Myocyte (in vitro differentiated cells): ENCODE data around the gene FAM241A. TPM values are rescaled to one million over a fixed set of nuclear protein-coding genes. Genes with fewer than 3 reads are reported as not detected.
"Not testable (repeated sequence)": the region's sequence is repeated elsewhere in the genome, so short reads cannot be mapped to it uniquely, and the experiment has no call there.

Source experiments
- DNase-seq: peaks from one replicate; pipeline ENCODE4 v3.0.0-alpha.2; 2012; ENCODE audit warnings: low read depth
- total RNA-seq: library from RNA; depleted of rRNA; stranded (reverse); fragments of >200 nt; gene quantifications from 2 replicates; pipeline ENCODE4 v1.2.3, GENCODE V29; 2014

FAM241A gene
- total RNA-seq, 1 donor from 2014 or later = 1.0 TPM

DNA sequence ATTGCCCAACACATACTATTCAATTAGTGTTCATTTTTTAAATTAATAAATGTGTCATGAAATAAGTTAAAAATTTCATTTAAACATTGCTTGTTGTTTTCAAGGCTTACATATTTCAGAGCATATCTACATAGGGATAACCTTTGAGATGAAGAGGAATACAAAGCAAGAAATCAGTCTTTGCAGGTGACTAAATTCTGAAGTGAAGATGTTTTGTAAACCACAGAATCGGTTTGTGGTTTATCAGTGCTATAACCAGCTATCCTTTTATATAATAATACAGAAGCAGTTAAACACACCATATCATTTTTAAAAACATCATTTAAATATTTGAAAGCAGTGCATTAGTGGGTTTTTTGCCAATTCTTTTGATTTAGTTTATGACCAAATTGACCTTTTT is 26.9 kb downstream of the FAM241A start:
- DNase-seq = no peak

DNA sequence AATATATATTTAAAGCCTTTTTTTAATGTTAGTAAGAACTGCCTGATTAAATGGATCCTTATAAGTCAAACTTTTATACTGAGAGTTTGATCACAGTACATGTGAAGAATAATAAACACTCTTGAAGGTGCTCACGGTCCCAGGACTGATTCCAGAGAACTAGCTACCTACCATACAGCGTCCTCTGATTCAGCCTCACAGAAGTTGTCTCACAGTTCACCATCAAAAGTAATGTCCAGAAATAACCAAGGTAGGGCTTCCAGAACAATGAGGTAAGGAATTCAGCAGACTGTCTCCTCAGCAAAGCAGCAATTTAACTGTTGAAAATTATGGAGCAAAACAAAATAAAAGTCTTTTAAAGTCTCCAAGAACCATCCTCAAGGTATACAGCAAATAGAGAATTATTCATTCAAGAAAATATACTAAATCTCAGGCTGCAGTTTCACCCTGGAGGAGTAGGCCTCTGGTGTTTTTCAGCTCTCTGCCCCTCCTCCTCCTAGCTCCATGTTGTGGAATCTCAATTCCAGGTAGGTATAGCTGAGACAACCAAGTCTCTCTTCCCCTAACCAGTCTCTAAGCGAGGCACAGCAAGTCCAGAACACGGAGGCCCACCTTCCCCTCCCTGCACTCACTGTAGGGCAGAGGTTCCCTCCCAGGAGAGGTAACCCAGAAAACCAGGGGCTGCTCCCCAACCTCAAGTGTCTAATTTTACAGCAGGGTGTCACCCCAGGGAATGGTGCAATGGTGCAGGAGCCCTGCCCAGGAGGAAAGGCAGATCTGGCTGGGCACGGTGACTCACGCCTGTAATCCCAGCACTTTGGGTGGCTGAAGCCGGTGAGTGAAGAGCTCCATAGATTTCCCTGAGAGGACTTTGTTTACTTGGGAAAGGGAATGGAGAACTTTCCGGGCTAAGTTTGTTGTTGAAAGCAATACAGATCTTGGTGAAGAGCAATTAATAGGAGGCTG is 28.6 kb downstream of the FAM241A start:
- DNase-seq = peak; percentile 25

DNA sequence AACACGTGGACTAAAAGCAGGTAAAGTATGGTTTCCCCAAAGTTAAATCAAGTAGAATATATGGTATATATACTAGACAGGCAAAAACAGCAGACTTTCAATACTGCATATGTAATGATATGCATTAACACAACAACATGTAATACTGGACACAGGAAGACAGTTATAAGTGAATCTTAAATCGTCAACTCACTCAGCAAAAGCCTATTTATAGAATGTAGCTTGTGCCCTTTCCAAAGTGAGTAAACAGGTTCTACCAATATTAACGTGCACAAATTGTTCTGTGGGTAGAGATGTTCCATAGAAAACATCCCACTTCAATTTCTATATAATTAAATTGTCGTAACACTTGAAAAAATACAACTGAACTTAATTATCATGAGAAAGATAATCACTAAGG is 30.6 kb downstream of the FAM241A start:
- no peak for DNase-seq

DNA sequence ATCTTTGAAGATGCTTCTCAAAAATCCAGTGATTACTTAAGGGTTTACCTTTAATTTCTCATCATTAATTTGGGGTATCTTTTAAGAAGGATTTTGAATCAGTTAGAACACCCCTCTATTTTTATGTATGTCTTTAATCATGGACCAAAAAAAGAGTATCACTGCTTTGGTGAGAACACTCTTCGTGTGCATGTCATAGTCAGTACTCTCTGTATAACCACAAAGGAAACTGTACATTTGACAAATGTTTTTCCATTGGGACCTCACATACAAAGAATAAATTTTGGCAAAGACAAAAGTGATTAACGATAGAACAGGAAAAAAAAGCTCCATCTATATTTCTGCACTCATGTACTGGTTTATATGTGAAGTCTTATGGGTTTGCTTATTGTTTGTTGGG is 31.3 kb downstream of the FAM241A start:
- DNase-seq = no peak

DNA sequence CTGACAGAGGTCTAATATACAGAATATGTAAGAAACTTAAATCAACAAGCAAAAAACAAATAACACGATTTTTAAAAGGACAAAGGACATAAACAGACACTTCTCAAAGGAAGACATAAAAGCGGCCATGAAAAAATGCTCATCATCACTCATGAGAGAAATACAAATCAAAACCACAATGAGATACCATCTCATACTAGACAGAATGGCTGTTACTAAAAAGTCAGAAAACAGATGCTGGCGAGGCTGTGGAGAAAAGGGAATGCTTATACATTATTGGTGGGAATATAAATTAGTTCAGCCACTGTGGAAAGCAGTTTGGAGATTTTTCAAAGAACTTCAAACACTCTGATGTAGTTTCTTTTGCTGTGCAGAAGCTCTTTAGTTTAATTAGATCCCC is 33.5 kb downstream of the FAM241A start:
- DNase-seq = not testable (repeated sequence)

DNA sequence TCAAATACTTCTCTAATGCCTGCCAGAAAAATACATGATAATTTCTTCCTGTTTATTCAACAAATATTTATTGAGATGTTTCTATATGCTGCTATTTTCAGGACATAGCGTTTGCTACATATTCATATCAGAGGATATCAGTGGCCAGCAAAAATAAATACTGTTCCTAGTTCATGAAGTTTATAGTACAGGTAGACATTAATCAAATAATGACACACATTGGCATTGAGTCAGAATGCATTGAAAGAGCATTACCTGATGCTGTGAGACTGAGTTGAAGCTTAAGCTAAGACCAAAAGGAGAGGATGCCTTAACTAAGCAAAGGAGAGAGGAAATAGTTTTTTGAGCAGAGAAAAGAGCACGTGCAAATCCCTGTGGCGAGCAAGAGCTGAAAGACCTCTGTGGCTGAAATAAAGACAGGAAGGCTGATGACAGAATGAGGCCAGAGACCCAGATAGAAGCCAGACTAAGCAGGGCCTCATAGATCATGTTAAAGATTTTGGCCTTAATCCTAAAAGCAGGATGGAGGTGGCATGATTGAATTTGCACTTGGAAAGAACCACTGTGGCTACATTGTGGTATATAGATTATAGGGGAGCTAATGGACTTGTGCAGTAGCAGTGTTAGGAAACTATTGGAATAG is 36.2 kb downstream of the FAM241A start:
- DNase-seq = no peak

DNA sequence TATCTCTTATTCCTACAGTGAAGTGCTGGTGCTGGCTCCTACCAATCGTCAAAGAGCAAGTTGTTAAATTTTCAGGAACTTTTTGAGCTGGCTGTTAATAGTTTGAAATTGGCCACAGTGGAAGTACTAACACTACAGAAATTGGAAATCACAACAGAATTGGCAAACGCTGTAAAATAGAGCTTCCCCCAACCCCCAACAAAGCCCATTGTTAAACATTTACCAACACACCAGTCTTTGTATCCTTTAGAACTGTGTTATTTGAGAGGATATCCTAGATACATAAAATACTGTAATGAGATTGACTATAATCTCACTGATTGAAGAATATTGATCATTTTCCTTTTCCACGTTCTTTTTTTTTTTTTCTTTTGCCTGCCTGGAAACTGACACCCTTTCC is 37.4 kb downstream of the FAM241A start:
- DNase-seq = no peak

DNA sequence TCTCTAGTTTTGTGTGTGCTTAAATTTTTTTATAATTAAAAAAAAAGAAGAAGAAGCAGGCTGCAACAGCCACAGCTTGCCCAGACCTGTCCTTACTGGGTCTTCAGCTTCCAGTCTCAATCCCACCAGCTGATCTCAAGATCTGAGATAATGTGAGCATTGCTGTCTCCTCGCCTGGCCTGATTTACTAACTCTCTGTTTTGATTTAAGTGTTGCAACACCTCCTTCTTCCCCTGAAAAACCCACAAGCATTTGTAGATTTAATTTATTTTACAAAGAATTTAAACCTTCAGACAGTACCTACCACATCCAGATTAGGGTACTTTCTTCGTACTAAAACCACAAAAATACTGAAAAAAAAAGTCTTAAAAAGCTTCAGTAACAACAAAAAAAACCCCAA is 38.0 kb downstream of the FAM241A start:
- DNase-seq = no peak

DNA sequence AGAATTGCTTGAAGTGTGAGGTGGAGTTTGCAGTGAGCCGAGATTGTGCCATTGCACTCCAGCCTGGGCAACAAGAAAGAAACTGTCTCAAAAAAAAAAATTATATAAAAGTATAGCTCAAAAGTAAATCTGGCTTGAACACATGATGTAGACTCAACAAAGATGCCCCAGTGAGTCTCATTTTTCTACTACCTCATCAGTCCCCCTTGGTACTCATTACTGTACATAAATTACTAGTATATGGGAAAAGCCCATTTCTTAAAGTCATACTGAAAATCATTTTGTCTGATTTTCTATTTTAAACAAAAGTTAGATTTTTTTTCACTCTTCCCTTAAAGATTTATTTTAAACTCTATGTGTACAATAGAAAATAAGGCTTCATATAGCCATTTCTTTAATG is 39.2 kb downstream of the FAM241A start:
- DNase-seq = no peak

DNA sequence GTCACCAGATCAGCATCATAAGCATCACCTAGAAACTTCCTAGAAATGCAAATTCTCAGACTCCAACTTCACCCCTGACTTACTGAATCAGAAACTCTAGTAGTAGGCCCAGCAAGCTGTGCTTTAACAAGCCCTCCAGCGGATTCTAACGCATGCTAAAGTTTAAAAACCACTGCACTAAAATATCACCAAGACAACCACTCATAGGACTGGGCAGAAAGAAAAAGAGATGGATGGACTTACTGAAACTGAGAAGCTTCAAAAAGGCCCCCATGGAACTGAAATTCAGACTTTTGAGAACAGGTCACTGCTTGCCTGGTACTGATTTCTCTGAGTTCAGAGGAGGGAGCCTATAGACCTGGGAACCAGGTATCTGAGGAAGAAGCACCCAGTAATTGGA is 40.1 kb downstream of the FAM241A start:
- DNase-seq = no peak

DNA sequence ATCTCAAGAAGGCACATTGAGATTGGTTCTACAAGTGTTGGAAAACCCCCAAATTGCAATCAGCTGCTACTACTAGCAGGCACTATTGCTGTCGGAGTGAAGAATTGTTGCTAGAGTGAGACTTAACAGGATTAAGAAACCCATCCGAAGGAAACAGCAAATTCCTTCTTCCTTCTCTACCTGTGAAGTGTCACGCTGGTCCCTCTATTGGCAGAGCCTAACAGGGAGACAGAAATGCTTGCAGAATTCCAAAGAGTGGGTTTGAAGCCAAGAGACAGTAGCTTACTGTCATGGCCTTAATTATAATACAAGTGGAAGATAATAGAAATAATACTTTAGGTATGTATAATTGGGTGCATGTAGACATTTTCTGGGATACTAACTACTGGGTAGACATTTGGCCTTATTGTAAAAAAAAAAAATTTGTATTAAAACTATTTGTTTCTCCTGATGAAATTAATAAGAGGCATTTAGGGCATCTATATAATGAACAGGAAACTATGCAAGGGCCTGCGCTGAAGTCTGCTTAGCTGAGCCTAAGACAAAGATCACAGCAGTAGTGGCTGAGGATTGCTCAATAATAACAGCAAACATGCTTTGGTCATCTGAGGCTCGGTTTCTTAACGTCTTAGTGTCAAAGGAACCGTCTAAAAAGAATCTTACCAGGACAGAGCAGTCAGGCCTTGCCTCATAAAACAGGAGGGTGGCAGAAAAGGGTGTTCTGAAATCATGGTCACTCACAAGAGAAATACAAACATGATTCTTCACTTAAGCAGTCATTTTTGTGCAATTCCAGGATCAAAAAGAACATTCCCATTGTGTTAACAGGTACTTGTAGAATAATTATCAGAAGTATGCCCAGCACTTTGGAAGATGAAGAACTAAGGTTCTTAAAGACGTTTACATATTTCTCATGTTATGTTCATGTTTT is 40.8 kb downstream of the FAM241A start:
- DNase-seq = no peak

DNA sequence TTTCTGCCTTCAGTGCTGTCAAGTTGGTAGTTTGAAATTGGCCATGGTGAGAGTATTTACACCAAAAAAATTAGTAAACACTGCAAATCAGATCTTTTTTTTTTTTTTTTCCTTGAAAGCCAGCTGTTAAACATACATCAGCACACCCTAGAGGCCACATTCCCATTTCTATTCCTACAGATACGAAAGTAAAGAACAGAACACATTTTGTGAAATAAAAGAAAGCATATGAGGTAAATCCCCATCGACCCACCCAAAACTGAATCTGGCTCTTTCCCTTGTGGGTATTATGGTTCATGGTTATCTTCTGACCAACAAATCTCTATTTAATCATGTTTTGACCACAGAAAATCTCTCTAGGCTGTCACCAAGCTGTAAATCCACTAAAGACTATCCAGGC is 44.5 kb downstream of the FAM241A start:
- DNase-seq = peak; percentile 20

DNA sequence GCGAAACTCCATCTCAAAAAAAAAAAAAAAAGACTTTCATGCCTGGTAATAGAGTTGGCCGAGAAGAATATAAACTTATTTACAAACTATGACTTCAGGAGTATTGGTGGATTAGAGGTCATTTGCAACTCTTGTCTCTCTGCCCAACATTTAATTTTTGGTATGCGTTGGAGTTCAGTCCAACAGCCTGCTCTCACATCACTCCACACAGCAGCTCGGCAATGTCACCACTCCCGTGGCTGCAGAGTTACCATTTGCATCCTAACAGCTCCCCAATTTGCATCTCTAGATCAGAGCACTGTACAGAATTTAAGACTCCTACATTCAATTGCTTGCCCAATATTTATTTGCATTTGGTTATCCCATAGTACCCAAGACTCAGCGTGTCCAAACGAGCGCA is 45.4 kb downstream of the FAM241A start:
- no peak for DNase-seq

DNA sequence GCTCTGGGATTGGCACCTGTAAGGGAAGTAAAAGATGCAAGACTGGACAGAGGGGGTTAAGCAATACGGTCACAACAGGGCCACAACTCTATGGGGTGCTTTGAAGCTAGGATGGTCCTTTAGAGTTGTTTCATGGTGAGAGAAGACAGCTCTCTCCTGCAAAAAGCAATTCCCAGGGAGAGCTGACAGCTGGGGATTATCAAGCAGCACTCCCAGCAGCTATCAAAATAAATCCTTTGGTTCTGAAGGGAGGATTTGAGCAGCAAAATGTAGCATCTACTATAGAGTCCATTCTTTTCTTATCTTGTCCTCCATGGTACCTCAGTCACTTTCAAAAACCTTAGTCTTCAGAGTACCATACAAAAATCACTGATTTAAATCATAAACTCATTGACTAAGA is 51.2 kb downstream of the FAM241A start:
- peak; percentile 30 for DNase-seq

DNA sequence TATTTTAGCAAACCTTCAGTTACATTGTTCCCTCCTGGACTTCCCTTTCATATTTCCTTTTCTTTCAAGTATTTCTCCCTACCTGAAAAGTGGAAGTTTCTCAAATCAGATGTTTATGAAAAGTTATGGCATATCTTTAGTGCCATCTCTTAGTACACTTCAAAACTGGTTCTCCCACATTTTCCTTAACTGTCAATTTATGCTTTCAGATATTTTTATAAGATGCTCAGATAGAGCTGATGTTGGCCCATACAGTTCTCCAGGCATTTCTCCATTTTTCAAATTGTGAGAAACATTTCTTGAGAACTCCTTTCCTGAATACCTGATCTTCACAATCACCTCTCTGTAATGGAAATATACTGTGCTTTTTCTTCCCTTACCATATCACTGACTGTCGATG is 53.8 kb downstream of the FAM241A start:
- DNase-seq = no peak

DNA sequence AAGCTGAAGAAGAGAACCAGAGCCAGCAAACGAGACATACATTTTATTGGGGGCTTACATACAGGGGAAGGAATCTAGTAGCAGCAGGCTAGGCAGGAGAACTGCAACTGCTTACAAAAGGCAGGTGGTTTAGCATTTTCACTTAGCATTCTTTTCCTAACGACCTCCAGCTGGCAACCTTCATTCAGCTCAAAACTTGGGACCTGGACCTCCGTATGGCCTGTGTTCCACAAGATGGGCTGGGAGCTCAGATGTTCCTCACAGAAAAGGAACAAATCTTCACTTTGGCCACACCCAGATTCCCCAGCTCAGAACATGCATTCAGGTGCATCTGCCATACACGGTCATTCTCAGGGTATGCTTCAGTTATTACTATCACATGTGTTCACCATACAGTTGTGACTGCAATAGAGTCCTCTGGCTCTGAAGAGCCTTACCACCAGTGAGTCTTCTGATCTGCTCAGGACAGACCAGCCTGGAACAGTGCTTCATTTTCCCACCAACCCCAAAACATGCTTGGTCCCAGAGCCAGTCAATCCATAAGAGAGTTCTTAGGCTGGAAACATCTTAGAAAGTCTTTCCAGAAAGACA is 56.8 kb downstream of the FAM241A start:
- DNase-seq = no peak

DNA sequence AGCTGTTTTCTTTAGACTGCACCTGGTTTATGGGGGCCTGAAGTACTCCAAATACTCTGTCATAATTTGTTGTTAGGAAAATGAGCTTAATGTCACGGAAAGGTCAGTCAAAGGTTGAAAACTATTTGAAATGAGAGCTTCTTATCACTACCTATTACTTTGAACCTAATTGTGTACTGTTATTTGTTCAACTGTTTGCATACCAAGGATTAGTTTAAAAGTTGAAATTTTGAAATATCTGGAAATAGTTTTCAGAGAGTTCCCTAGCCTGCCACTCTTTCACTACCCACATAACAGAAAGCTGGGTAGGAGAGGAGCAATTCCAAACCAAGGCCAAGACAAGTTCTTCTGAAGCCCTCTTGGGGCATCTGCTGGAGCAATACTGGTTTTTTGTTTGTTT is 58.3 kb downstream of the FAM241A start:
- DNase-seq = no peak

DNA sequence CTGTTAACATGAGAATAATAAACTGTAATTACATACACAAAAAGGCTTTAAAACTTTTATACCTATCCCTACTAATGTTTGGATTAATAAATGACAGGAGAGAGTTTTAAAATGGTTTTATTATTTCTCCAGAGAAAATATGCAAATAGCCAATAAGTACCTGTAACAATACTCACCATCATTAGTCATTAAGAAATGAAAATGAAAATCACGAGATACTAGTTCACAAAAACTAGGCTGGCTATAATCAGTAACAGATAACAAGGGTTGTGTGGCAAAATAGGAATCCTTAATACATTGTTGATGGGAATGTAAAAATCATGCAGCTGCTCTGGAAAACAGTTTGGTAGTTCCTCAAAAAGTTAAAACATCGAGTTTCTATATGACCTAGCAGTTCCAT is 61.2 kb downstream of the FAM241A start:
- no peak for DNase-seq

DNA sequence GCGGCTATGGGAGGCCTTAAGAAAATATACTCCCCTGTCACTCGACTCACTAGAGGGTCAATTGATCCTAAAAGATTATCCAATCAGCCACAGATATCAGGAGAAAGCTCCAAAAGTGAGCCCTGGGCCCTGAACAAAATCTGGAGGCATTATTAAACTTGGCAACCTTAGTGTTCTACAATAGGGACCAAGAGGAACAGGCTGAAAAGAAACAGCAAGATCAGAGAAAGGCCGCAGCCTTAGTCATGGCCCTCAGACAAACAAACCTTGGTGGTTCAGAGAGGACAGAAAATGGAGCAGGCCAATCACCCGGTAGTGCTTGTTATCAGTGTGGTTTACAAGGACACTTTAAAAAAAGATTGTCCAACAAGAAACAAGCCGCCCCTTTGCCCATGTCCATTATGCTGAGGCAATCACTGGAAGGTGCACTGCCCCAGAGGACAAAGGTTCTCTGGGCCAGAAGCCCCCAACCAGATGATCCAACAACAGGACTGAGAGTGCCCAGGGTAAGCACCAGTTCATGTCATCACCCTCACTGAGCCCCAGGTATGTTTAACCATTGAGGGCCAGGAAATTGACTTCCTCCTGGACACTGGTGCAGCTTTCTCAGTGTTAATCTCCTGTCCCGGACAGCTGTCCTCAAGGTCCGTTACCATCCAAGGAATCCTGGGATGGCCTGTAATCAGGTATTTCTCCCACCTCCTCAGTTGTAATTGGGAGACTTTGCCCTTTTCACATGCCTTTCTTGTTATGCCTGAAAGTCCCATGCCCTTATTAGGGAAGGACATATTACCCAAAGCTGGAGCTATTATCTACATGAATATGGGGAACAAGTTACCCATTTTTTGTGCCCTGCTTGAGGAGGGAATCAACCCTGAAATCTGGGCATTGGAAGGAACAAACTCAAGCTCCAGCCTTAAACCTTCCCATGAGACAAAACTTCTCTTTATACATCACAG is 63.2 kb downstream of the FAM241A start:
- DNase-seq = not testable (repeated sequence)

DNA sequence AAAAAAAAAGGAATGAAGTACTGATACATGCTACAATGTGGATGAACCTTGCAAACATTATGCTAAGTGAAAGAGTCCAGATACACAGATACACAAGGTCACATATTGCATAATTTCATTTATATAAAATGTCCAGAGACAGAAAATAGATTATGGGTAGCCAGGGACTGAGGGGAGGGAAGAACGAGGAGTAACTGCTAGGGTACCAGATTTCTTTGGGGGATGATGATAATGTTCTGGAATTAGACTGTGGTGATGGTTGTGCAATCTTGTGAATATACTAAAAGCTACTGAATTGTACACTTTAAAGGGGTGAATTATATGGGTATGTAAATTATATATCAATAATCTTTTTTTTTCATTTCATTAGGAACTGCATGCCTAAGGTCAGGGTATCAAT is 65.5 kb downstream of the FAM241A start:
- no peak for DNase-seq
